GM19035 (cell line): ENCODE measurements around the gene ARVCF.

Experiments used
- ATAC-seq: cut with Tn5 transposase; IDR thresholded peaks from one replicate; pipeline ENCODE4 v1.9.1; 2021; ENCODE audit not compliant: unreplicated experiment

Gene ARVCF

DNA sequence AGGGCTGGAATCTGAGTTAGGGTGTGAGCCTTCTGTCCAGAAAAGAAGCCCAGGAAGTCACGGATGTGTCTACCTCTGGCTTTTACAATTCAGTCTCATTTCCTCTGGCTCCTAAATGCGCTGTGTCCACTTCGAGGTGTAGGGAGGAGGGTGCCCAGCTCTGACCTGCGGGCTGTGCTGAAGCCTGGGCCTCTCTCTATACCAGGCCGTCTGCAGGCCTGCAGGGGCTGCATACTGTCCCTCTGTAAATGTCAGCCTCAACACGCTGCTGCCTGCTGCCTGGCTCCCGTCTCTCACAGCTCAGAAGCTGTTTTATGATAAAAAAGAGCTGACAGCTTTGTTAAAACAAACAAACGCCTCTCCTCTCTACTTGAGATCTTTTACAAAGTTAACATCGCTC lies 14.5 kb downstream of the ARVCF start:
- ATAC-seq = no peak

DNA sequence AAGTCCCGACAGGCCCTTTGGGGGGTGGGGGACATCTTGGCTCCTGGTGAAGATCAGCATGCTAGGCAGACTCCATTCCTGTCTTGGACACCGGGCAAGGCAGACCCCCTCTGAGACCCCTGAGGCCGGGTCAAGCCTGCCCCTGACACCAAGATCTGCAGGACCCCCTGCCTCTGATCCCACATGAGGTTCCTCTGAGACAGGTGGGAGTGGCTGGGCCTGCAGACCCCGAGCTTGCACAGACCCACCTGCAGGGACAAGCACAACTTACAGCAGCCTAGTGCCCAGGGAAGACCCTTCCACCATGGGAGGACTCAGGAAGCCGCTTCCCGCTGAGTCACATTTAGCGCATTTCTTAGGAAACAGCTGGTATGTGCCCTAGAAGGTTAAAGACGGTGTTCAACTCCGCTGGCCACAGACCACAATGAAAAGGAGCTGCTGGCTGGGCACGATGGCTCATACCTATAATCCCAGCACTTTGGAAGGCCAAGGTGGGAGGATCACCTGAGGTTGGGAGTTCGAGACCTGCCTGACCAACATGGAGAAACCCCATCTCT lies 15.5 kb downstream of the ARVCF start:
- no peak for ATAC-seq

DNA sequence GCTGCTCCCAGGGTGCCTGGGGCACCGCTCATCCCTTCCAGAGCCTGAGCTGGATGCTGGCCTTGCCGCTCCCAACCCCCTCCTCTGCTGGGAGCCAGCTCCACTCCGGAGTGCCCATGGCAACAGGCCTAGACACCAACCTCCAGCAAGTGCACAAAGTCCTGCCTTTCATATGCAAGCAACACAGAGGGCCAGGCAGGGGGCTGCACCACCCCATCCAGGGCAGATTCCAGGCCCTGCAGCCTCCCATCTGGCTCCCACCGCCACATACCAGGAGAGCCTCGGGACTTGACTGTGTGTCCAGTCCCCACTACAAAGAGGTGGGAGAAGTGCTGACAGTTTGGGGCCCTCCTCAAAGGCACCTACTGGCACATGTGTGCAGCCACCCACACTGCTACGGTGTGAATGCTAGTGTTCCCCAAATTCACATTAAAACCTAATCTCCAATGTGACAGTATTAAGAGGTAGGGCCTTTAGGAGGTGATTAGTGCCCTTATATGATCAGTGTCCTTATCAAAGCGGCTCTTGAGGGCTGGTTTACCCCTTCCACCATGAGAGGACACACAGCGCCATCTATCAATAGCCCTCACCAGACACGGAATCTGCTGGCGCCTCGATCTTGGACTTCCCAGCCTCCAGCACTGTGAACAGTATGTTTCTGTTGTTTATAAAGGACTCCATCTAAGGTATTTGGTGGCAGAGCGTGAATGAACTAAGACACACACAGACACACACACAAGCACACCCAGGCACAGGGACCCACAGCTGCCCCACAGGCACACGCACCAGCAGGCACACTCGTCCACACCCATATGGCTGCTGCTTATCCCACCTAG lies 16.2 kb downstream of the ARVCF start:
- ATAC-seq = no peak

DNA sequence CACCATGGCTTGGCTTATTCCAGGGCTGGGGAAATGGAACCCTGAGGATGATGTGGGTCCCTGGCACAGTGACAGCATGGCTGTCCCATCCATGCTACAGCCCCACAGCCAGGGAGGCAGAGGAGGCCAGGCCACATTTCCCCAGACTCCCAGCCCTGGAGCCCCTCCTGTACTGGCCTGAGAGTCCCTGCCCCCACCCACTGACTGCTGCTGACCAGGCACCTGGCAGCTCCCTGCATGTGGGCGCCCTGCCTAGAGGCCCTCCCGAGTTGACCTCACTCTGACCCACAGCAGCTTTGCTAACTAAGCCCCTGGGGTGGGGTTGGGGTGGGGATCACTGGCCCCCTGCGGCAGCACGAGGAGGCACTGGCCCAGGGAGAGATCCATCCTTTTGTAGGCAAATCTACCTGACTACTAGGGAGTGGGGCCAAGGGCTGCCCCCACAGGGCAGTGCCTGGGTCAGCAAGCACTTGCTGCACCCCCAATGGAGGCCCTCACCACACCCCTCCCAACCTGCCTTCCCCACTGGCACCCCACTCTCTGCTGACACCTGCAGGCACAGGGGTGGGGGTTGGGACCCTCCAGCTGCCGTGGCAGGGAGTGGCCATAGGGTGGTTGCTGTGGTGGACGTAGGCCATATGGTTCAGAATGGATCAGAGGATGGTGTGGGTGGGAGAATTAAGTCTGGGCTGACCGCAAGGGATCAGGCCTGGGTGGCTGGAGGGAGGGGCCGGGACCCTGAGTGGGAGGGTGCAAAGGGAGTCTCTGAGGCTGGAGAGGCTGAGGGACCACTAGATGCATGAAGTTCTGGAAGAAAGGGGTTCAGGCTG lies 17.4 kb downstream of the ARVCF start:
- ATAC-seq = no peak

DNA sequence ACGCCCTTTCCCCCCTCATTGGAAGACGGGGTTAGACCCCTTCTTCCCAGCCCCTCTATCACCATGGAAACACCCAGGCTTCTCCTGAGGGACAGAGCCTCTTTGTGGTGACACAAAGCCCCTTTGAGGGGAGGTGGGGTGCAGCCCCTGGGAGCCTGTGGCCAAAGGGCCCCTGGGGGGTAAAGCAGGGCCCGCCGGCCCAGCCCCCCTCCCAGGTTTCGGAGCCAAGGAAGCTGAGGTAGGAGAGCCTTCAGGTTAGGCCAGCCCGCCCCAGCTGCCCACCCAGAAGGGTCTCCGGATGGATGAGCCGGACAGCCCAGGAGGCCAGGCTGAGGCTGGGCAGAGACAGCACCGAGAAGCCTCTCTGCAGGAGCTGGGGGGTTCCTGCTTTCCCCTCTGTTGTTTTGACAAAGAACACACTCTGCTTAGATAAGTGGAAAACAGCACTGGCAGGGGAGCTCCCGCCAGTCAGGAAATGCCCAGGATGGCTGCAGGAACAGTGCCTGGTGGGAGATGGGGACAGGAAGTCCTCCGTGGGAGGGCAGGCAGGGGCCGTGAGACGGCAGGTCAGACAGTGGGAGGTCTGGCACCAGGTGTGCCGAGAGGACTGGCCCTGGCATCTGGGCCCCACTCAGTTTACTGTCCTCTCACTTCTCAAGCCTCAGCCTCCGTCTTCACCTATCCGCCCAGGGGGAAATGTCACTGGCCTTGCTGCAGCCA lies 18.2 kb downstream of the ARVCF start:
- no peak for ATAC-seq

DNA sequence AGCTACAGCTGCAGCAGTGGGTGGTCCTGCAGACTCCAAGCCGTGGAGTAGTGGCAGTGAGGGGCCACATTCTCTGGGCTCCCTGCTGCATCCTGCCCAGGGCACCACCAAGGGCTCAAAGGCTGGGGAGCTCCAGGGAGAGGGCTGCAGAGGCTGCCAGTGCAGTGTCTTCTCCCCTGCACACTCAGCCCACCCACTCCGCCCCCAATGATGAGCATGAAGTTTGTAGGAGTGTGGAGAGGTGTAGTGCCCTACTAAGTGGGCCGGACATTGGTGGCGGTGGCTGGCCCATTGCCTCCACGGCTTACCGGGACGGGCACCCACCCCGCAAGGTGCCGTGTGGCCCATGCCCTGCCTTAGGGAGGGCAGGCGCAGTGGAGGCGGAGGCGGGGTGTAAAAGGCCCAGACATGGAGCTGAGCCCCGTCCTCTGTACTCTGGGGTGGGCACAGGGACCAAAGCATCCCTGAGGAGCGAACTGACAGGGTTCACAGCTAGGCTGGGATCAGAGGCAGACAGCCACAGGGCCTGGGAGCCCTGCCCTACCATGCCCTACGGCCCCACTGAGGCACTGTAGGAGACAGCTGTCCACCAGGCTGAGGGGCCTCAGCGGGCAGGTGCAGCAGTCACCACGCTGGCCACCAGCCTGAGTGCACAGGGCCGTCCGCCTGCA lies 18.9 kb downstream of the ARVCF start:
- ATAC-seq = no peak

DNA sequence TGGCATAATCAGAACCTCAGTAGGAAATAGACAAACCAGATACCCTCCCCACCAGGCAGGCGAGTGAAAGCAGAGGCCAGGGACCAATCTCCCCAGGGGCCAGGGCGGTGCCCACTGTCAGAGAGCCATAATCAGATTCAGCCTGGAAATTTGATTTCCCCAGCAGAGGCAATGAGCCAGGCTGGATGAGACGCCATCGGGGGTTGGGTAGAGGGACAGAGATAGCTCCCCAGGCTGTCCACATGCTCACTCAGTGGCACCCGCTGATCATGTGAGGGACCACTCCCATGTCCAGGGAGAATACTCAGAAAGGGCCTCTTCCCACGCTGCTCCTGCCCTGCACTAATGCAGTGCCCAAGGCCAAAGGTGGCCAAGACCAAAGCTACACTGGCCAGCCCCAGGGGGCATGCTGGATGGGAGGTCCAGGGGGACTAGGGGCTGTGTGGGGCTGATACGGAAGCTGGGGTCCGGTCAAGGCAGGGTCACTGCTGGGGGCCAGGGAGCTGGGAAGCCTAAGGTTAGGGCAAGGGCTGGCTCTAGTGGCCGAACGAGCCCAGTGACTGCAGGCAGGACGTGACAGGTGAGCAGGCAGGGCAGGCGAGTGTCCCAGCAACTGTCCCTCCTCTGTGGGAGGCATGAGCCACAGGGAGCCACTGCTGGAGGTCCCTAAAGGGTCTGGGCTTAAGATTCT lies 19.8 kb downstream of the ARVCF start:
- ATAC-seq = no peak

DNA sequence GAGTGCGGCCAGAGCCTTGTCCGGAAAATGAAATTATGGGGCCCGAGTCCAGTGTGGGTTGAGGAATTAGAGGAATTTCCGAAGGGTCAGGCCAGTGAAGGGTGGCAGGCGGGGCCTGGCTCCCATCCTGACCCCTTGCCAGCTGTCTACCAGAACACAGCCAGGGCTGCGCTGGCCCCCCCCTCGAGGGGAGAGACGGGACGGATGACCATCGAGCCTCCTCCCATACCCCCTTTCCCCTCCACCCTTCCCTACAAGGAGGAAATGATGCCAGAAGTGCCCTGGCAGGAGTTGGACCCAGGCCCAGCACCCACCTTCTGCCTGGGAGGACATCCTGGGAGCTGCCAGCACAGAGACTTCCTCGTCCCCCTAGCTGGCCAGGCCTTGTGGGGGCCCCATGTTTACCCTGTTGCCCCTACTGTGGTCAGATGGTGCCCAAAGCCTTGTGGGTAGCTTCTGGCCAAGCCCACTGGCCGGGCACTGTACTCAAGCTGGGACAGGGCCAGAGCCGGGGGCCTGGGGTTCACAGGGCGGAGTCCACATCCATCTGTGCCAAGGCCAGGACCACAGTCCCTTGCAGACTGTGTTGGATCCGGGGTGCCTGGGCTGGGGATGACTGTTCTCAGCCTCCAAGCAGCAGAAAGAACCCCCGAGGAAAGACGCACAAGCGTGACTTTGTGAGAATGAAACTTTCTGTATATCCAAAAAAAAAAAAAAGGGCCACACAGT lies 20.8 kb downstream of the ARVCF start:
- no peak for ATAC-seq

DNA sequence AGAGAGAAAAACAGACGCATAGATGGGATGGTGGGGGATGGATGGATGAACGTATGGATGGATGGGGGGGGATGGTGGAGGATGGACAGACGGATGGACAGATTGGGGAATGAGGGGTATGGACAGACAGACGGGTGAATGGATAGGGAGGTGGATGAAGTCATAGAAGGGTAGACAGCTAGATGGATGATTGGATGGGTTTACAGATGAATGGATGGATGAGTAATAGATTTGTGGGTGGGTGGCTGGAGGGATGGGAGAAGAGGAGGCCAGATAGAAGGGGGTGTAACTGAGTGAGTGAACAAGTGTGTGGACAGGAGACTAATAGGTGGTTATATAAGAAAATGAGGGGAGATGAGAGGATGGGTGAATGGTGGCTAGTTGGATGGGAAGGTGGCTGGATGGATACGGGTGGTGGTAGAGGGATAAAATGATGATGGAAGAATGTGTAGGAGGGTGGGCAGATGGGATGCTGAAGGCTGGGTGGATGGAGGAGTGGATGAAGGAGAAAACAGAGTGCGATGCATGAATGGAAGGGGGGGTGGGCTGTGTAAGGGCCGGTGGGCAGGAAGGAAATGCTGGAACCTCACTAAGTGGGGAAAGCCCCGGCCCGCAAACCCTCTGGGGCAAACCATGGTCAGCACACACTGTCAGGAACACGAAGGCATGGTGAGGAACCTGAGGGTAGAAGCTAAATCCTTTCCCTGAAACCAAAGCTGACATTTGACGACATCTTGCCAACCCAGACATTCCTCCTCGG lies 21.6 kb downstream of the ARVCF start:
- no peak for ATAC-seq

DNA sequence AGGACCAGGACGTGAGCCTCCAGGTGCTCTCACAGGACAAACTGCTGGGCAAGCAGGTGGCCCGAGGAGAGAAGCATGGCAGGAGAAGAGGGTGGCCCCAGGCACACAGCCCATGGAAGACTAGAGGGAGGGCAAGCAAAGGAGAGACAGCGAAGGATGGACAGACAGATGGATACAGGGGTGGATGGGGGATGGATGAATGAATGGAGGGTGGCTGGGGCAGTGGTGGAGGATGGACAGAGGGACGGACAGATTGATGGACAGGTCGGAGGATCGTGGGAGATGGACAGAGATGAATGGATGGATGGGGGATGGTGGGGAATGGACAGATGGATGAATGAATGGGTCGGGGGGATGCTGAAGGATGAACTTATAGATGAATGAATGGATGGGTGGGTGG lies 22.7 kb downstream of the ARVCF start:
- ATAC-seq = no peak

DNA sequence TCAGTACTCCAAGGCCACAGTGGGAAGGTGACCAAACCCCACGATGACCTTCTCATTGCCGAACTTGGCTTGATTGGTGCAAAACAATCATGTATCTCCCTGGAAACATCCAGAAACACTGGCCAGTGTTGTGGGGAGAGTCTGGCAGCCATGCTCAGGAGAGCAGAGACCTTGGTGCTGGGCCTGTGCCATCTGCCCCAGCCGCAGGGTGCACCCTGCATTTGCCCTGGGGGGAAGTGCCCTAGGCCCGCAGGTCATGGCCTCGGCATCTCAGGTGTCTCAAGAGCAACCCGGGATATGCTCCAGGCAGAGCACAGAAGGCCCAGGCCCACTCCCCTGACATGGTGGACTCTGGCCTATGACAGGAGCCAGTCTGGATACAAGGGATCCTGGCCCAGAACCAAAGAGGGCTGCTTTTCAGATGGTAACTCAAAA lies 23.7 kb downstream of the ARVCF start:
- no peak for ATAC-seq

DNA sequence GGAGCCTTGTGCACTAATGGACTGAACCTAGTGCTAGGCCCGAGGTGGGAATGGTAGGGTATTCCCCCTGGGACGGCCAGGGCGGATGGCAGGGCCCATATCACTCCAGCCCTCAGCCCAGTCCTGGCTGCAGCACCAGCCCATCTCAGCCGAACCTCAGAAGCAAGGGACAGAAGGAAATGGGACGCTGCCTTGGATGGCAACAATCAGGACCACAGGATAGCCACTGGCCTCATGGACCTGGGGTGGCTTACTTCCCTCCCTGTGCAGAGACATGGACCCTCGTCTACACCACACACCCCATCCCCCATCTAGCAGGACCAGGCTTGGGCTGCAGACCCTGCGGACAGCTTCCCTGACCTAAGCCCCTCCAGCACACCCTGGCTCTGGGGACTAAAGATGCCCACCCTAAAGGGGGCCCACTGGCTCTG lies 24.1 kb downstream of the ARVCF start:
- no peak for ATAC-seq

DNA sequence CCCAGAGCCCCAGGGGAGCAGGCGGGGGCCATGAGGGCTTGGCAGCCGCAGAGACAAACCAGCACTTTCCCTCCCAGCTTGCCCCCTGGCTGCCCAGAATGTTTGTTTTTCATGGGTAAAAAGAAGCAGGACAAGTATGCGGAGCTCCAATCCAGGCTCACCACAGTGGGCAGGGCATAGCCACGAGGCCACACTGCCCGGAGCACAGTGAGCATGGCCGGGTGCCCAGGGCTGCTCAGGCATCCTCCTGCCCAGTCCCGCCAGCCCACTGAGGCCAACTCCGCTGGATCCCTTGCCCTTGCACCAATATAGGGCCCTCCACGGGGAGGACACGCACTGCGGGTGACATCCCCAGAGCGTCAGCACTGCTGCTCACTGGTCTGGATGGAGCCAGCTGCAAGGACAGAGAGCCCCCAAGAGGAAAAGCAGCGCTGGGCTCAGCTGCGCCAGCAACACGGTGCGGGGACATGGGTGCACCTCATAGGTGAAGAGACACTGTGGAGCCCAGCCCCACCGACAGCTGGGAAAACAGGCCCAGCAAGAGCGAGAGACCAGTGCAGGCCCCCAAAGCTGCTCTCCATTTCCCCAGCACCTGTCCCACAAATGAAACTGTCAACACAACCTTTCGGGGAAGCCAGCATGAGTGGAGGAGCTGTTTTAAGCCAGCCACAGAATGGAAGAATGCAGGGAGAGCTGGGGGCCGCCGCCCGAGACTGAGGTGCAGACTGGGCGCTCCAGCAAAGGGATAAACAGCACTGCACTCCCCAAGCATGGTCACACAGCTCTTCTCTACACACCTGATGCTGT lies 24.8 kb downstream of the ARVCF start:
- ATAC-seq = no peak

DNA sequence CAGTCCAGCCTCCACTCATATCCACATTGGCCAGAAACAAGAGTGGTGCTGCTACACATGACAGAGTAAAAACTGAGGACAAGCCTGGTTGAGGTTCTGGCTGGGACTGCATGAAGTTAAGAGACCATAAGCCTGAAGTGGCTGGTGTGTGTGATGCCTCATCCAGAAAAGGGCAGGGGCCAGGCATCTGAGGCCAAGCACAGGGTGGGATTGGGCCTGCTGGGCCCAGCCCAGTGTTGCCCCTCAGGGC lies 25.3 kb downstream of the ARVCF start:
- no peak for ATAC-seq

DNA sequence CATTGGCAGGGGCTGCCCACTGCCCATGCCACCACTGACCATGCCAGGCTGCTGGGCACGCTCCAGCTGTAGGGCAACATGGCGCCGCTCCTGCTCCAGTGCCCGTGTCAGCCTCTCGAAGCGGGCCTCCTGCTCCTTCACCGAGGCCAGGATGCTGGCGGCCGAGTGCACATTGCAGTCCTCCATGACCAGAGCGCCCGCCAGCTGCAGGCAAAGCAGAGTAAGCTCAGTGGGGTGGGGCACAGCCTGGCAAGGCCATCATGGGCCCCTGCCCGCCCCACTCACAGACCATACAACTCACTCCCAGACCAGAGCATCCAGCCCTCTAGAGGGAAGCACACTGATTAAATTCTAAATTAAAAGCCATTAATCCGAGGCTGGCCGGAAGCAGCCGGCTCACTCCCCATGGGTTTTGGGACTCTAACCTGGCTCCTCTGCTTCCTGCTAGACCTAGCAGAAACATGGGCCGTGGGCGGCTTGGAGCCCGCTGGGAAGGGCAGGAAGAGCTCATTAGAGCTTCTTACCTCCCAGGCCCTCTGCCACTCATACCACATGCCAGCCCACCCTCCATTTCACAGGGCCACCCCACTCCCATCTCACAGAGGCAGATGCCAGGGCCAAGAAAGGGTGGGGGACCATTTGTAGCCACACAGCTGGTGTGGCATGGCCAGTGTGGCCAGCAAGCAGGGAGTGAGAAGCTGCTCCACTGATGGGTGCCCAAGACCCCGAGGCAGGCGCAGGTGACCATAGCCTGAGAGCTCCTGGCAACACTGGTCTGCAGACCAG lies 25.8 kb downstream of the ARVCF start:
- no peak for ATAC-seq

DNA sequence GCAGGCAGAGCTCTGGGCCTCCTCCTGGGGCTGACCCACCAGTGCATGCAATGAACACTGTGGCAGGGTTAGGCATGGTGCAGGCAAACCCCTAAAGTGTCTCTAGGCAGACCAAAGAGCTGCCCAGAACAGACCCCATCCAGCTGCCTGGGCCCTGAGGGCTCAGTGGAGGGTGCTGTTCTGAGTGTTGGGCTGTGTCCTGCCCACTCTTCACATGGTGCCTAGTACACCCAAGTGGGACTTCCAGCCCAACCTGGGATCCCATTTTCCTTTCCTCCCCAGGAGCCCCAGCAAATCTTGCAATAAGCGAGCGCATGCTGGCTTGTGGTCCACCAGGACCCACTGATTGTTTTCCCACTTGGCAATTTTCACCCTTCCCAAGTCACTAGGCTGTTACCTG lies 26.4 kb downstream of the ARVCF start:
- no peak for ATAC-seq

DNA sequence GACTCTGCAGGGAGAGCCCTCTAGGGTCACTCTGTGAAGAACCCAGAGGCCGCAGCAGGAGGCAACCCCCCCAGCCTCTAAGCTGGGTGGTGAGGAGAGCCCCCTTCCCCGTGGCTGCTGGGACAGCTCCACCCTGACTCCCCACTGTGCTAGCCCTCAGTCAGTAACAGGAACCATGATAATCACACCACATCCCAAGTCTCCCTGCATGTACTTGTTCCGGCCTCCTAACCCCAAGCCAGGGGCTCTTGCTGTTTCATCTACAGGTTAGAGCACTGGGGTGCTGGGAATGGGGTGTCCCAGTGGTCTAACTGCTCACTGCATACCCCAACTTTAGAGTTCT lies 26.9 kb downstream of the ARVCF start:
- ATAC-seq = no peak
